ENCODE measurements around the gene LIMK1. TPM values are rescaled to one million over a fixed set of nuclear protein-coding genes. Genes with fewer than 3 reads are reported as not detected.

LIMK1 gene
- total RNA-seq, 2 donors from 2014 or later: 11.1 to 16.5 TPM

- Histone ChIP-seq H3K4me3 (no peak overlapping the region), H3K4me1 (no peaks in the 10 kb centered on the region), H3K9me3 (no peaks in the 10 kb centered on the region), H3K9ac (ENCODE audit: low read depth in 2 of 2, low read length in 2 of 2) (no peak overlapping the region), H3K27ac (no peak overlapping the region), H3K36me3 (no peaks in the 10 kb centered on the region), H3K27me3 (no peaks in the 10 kb centered on the region)
- TF ChIP-seq CTCF (IDR thresholded peaks at IDR 0.05): no peak
- DNase-seq: no peak
- intact Hi-C loops (cut with DNase I): no loop called here
Observed at GRCh38 chr7:74138945-74139843, 55.6 kb downstream of the LIMK1 start.

- Histone ChIP-seq H3K9ac (ENCODE audit: low read depth in 2 of 2, low read length in 2 of 2) (no peak overlapping the region), H3K9me3 (no peaks in the 10 kb centered on the region), H3K4me1 (no peaks in the 10 kb centered on the region), H3K4me3 (no peak overlapping the region), H3K27ac (no peak overlapping the region), H3K27me3 (no peaks in the 10 kb centered on the region), H3K36me3 (no peaks in the 10 kb centered on the region)
- TF ChIP-seq CTCF (IDR thresholded peaks at IDR 0.05): no peak
- DNase-seq: no peak
- intact Hi-C loops (cut with DNase I): no loop called here
Observed at GRCh38 chr7:74141705-74142104, 58.1 kb downstream of the LIMK1 start.

- DNase-seq: no peak
- H3K4me3 ChIP-seq: no peak overlapping the region
- TF ChIP-seq CTCF (IDR thresholded peaks at IDR 0.05): no peak
Observed at GRCh38 chr7:74143383-74143782, 59.8 kb downstream of the LIMK1 start.

GRCh38 chr7:74148491-74148890 lies 64.9 kb downstream of the LIMK1 start:
- no peaks in the 10 kb centered on the region for H3K4me1 ChIP-seq
- no peaks in the 10 kb centered on the region for H3K9me3 ChIP-seq
- no peak overlapping the region for H3K4me3 ChIP-seq
- no peaks in the 10 kb centered on the region for H3K27me3 ChIP-seq
- intact Hi-C loops (cut with DNase I): no loop called here
- H3K36me3 ChIP-seq: no peaks in the 10 kb centered on the region
- no peak for TF ChIP-seq CTCF (IDR thresholded peaks at IDR 0.05)
- H3K27ac ChIP-seq: no peak overlapping the region
- H3K9ac ChIP-seq (ENCODE audit: low read depth in 2 of 2, low read length in 2 of 2): no peak overlapping the region
- DNase-seq: no peak

More at GRCh38 chr7:74143383-74143782, 59.8 kb downstream of the LIMK1 start:
- Histone ChIP-seq H3K9me3 (no peaks in the 10 kb centered on the region), H3K27me3 (no peaks in the 10 kb centered on the region), H3K4me1 (no peaks in the 10 kb centered on the region), H3K27ac (no peak overlapping the region), H3K9ac (ENCODE audit: low read depth in 2 of 2, low read length in 2 of 2) (no peak overlapping the region), H3K36me3 (no peaks in the 10 kb centered on the region)
- intact Hi-C loops (cut with DNase I): no loop called here

GRCh38 chr7:74149071-74149470 lies 65.5 kb downstream of the LIMK1 start:
- no peaks in the 10 kb centered on the region for H3K36me3 ChIP-seq
- no peaks in the 10 kb centered on the region for H3K27me3 ChIP-seq
- H3K4me1 ChIP-seq: no peaks in the 10 kb centered on the region
- no peak overlapping the region for H3K4me3 ChIP-seq
- no peak overlapping the region for H3K27ac ChIP-seq
- no peak for TF ChIP-seq CTCF (IDR thresholded peaks at IDR 0.05)
- H3K9ac ChIP-seq (ENCODE audit: low read depth in 2 of 2, low read length in 2 of 2): no peak overlapping the region
- no peak for DNase-seq
- H3K9me3 ChIP-seq: no peaks in the 10 kb centered on the region
- intact Hi-C loops (cut with DNase I): no loop called here

All from colonic mucosa (tissue), 4 donors.